Activated CD4-positive, CD25-positive, alpha-beta regulatory T cell (primary cell): ENCODE data around the gene PPP3CB.
"Not testable (repeated sequence)": the region's sequence is repeated elsewhere in the genome, so short reads cannot be mapped to it uniquely, and the experiment has no call there.

Experiments
- DNase-seq, 4 experiments: peaks; one replicate each; lab custom pipeline; 2025; lab: John Stamatoyannopoulos, UW

Gene PPP3CB

GRCh38 chr10:73414230-73414945 lies 81.4 kb downstream of the PPP3CB start:
- DNase-seq = no peak

- peak; percentile 87 to 91 (median 89) for DNase-seq
Observed at GRCh38 chr10:73413528-73414229, 82.1 kb downstream of the PPP3CB start, which contains the start of gene ANXA7. Gene ANXA7, minus strand, starts transcription at chr10:73414058. Its CDS starts 13,202 bp downstream, at chr10:73400856.

- DNase-seq = peak in 3 of 4 experiments; percentile 8 to 49 (median 14)
Observed at GRCh38 chr10:73413108-73413527, 82.7 kb downstream of the PPP3CB start.

- DNase-seq = no peak
Observed at GRCh38 chr10:73410897-73411296, 84.9 kb downstream of the PPP3CB start.

- no peak for DNase-seq
Observed at GRCh38 chr10:73408978-73409521, 86.8 kb downstream of the PPP3CB start.

- DNase-seq = no peak
Observed at GRCh38 chr10:73408061-73408460, 87.8 kb downstream of the PPP3CB start.

GRCh38 chr10:73407495-73407894 lies 88.3 kb downstream of the PPP3CB start:
- no peak for DNase-seq

- no peak for DNase-seq
Observed at GRCh38 chr10:73406846-73407245, 89.0 kb downstream of the PPP3CB start.

- no peak for DNase-seq
Observed at GRCh38 chr10:73405556-73405955, 90.3 kb downstream of the PPP3CB start.

GRCh38 chr10:73404690-73405089 lies 91.1 kb downstream of the PPP3CB start:
- DNase-seq = no peak

- DNase-seq = no peak
Observed at GRCh38 chr10:73401636-73402035, 94.2 kb downstream of the PPP3CB start.

GRCh38 chr10:73399063-73399462 lies 96.8 kb downstream of the PPP3CB start:
- no peak for DNase-seq

GRCh38 chr10:73398024-73398423 lies 97.8 kb downstream of the PPP3CB start:
- no peak for DNase-seq

GRCh38 chr10:73394325-73394724 lies 101.5 kb downstream of the PPP3CB start:
- DNase-seq = not testable (repeated sequence)

GRCh38 chr10:73388228-73388627 lies 107.6 kb downstream of the PPP3CB start:
- DNase-seq = no peak

- DNase-seq = no peak
Observed at GRCh38 chr10:73386583-73386982, 109.2 kb downstream of the PPP3CB start.
